Stimulated activated CD4-positive, alpha-beta T cell treated with anti-CD3 and anti-CD28 coated beads, TNF-alpha, amount 100 ng/mL, for 48 hours (primary cell): Measurements from ENCODE around the gene GGNBP2.

ENCODE experiments used
- DNase-seq, 3 donors: peaks; one replicate each; pipeline ENCODE4 v3.0.0-alpha.2; 2020; ENCODE audit warnings: low read depth in 3 of 3

Gene GGNBP2

DNA sequence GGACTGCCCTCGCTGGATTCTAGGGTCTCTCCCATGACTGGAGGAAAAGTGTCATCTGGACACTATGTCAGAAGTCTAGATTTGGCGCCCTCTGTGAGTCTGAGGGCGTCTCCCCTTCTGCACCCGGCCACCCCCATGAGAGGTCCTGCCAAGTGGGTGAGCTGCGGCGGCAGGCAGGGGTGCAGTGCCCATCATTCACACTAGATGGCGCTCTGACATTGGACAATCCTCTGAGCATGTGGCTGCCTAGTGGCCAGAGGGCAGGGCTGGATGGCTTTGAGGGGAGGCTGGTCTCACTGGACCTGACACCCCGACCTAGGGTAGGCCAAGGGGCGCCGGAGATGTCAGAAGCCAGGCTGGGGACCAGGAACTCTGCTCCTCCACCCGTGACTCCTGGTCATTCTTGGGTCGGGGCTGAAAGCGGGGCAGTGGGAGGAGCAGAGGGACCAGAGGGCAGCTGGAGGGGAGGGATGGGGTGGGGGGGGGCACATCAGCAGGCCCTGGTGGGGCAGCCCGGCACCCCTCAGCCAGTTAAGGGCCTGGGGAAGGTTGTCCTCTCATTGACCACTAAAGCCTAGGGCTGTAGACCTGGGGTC, 84.6 kb downstream of the GGNBP2 start:
- peak; percentile 51 to 73 (median 65) for DNase-seq

DNA sequence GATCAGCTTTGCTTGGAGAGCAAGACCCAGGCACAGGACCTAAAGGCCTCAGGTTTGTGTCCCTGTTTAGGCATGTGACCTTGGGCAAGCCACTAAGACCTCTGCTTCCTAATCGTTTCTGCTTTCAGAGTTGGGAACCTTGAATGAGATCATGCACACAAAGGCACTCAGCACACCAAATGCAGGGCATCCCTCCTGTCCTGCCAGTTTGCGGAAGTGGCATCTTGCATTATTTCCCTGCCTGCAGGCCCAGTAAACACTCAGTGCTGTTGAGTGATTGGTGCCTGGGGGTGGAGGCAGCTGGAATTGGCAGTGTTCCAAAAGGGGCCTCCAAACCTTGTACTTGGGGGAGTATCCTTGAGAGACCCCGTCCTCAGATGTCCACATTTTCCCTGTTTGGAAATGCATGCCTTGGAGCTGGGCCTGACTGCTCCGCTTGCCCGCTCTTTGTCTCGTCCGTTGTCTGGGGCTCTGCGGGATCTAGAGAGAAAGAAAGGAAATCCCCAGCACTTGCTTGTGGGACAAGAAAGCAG, 85.3 kb downstream of the GGNBP2 start:
- no peak for DNase-seq

GRCh38 chr17:36631022-36631421, 86.3 kb downstream of the GGNBP2 start:
- no peak for DNase-seq

- DNase-seq: no peak
Observed at GRCh38 chr17:36632916-36633771, 88.4 kb downstream of the GGNBP2 start.
